ENCODE results near the gene EMC6.

Gene EMC6

DNA sequence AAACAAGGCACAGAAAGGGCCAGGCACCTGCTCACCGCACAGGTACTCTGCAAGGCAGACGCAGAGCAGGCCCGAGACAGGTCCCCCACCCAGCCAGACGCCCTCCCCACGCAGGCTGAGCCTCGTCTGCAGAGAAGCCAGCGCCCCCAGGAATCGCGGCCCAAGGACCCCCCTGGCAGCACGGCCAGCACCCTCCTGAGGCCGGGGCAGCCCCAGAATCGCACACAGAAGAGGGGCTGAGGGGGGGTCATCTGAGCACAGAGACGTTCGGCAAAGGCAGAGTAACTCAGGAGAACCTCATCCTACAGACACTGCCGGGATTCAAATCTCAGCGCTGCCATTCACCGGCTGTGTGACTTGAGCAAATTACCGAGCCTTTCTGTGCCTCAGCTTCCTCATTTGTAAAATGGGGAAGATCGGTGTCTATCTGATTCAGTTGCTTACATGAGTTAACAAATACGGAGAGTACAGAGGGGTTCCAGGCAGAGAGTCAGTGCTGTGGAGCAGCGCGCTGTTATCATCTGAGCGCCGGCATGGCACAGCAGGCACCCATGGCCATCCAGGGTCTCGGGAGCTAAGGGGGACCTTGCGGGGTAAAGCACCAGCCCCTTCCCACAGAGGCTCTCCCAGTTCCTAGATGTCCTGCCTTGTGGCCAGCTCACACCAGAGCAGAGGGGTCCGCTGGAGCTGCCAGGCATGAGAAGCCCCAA lies 10.4 kb downstream of the EMC6 start:
- H3K4me3 ChIP-seq (ENCODE audit: low read depth in 1 of 5, low read length in 5 of 5) = no peak overlapping the region
- H3K4me1 ChIP-seq (ENCODE audit: control insufficient read depth in 5 of 5, insufficient read depth in 5 of 5, low read length in 5 of 5) = no peaks in the 10 kb centered on the region
- peaks cover 4 to 35% (median 18%) of the 10 kb centered on the region in 5 donors for H3K27me3 ChIP-seq (ENCODE audit: control insufficient read depth in 5 of 5, insufficient read depth in 4 of 5, low read length in 5 of 5)
- H3K27ac ChIP-seq (ENCODE audit: low read depth, low read length) = no peak overlapping the region
- no peak overlapping the region for H3K9ac ChIP-seq (ENCODE audit: low read length in 5 of 5)
- H3K9me3 ChIP-seq (ENCODE audit: control insufficient read depth in 5 of 5, low read length in 5 of 5) = no peaks in the 10 kb centered on the region
- no peaks in the 10 kb centered on the region for H3K36me3 ChIP-seq (ENCODE audit: control insufficient read depth in 5 of 5, insufficient read depth in 5 of 5, low read length in 5 of 5)

DNA sequence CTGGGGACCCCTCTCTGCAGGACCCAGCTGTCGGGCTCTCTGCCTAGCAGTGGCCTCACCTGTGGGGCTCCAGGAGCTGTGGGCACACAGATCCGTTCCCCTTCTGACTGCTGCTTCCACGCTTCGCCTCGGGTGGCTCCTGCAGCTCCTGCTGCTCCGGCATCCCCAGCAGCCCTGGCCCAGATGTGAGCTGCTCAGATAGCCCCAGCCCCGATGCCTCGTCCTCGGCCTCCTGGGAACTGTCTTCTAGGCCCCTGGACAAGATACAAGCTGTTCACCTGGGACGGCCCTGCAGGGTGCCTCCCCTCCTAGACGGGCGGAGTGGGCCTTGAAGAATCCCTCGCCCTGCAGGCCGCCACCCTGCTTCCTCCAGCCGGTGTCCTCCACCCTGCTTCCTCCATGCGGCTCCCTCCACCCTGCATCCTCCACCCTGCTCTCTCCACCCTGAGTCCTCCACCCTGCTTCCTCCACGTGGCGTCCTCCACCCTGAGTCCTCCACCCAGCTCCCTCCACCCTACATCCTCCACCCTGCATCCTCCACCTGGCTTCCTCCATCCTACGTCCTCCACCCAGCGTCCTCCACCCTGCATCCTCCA lies 11.0 kb downstream of the EMC6 start:
- Histone ChIP-seq H3K4me1 (ENCODE audit: control insufficient read depth in 5 of 5, insufficient read depth in 5 of 5, low read length in 5 of 5) (no peaks in the 10 kb centered on the region), H3K9ac (ENCODE audit: low read length in 5 of 5) (no peak overlapping the region), H3K36me3 (ENCODE audit: control insufficient read depth in 5 of 5, insufficient read depth in 5 of 5, low read length in 5 of 5) (no peaks in the 10 kb centered on the region), H3K4me3 (ENCODE audit: low read depth in 1 of 5, low read length in 5 of 5) (no peak overlapping the region), H3K27ac (ENCODE audit: low read depth, low read length) (no peak overlapping the region), H3K9me3 (ENCODE audit: control insufficient read depth in 5 of 5, low read length in 5 of 5) (no peaks in the 10 kb centered on the region), H3K27me3 (ENCODE audit: control insufficient read depth in 5 of 5, insufficient read depth in 4 of 5, low read length in 5 of 5) (peaks cover 5 to 40% (median 24%) of the 10 kb centered on the region in 5 donors)

DNA sequence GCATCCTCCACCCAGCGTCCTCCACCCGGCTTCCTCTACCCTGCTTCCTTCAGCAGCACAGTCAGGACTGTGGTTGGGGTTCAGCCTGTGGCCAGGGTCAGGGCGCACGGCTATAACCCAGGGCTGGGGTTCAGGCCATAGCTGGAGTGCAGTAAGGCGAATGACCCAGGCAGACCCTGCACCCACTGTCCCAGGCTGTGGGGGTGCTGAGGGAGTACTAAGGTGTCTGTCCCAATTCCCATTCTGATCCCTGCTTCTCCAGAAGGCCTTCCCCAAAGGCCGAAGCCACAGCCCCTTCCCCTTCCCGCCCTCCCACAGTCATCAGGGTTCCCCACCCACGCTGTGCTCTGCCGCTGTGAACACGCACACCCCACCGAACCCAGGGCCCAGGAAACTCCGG lies 12.4 kb downstream of the EMC6 start:
- Histone ChIP-seq H3K36me3 (ENCODE audit: control insufficient read depth in 5 of 5, insufficient read depth in 5 of 5, low read length in 5 of 5) (no peaks in the 10 kb centered on the region), H3K9ac (ENCODE audit: low read length in 5 of 5) (no peak overlapping the region), H3K4me1 (ENCODE audit: control insufficient read depth in 5 of 5, insufficient read depth in 5 of 5, low read length in 5 of 5) (no peaks in the 10 kb centered on the region), H3K4me3 (ENCODE audit: low read depth in 1 of 5, low read length in 5 of 5) (no peak overlapping the region), H3K9me3 (ENCODE audit: control insufficient read depth in 5 of 5, low read length in 5 of 5) (no peaks in the 10 kb centered on the region), H3K27me3 (ENCODE audit: control insufficient read depth in 5 of 5, insufficient read depth in 4 of 5, low read length in 5 of 5) (peaks cover 11 to 45% (median 29%) of the 10 kb centered on the region in 5 donors), H3K27ac (ENCODE audit: low read depth, low read length) (no peak overlapping the region)

DNA sequence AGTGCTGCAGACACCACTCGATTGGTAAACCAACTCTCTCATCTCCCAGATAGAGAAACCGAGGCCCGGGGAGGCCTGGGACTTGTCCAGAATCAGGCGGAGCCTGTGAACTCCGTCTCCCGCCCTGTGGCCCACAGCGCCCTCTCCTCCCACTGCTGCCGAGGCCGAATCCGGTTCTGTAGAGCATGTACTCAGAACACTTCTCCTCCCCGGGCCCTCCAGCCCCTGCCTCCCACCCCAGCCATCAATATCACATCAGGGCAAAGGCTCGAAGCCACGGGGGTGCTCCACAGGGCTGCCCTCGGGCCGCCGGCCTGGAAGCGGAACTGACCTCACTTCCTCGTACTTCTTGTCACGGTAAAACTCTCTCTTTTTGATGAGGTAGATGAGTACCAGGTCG lies 13.0 kb downstream of the EMC6 start:
- no peak overlapping the region for H3K27ac ChIP-seq (ENCODE audit: low read depth, low read length)
- peaks cover 11 to 45% (median 29%) of the 10 kb centered on the region in 5 donors for H3K27me3 ChIP-seq (ENCODE audit: control insufficient read depth in 5 of 5, insufficient read depth in 4 of 5, low read length in 5 of 5)
- no peak overlapping the region for H3K9ac ChIP-seq (ENCODE audit: low read length in 5 of 5)
- no peaks in the 10 kb centered on the region for H3K9me3 ChIP-seq (ENCODE audit: control insufficient read depth in 5 of 5, low read length in 5 of 5)
- H3K4me3 ChIP-seq (ENCODE audit: low read depth in 1 of 5, low read length in 5 of 5) = no peak overlapping the region
- no peaks in the 10 kb centered on the region for H3K4me1 ChIP-seq (ENCODE audit: control insufficient read depth in 5 of 5, insufficient read depth in 5 of 5, low read length in 5 of 5)
- H3K36me3 ChIP-seq (ENCODE audit: control insufficient read depth in 5 of 5, insufficient read depth in 5 of 5, low read length in 5 of 5) = no peaks in the 10 kb centered on the region

DNA sequence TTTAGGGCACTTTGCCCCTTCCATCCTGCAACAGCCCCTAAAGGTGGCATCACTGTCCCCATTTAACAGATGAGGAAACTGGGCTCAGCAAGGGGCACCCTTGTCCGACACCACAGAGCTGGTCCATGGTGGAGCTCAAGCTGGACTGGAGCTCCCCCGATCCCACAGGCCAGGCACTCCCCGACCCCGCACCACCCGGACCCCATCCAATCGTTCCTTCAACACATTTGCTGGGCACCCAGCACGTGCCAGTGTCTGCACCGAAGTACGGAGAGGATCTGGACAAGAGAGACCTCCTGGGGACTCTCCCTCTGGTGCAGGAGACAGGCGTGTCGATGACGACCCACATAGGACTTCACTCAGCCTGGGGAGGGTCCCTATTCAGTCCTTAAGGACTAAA lies 13.4 kb downstream of the EMC6 start:
- Histone ChIP-seq H3K27me3 (ENCODE audit: control insufficient read depth in 5 of 5, insufficient read depth in 4 of 5, low read length in 5 of 5) (peaks cover 11 to 45% (median 28%) of the 10 kb centered on the region in 5 donors), H3K4me3 (ENCODE audit: low read depth in 1 of 5, low read length in 5 of 5) (no peak overlapping the region), H3K36me3 (ENCODE audit: control insufficient read depth in 5 of 5, insufficient read depth in 5 of 5, low read length in 5 of 5) (no peaks in the 10 kb centered on the region), H3K4me1 (ENCODE audit: control insufficient read depth in 5 of 5, insufficient read depth in 5 of 5, low read length in 5 of 5) (no peaks in the 10 kb centered on the region), H3K27ac (ENCODE audit: low read depth, low read length) (no peak overlapping the region), H3K9ac (ENCODE audit: low read length in 5 of 5) (no peak overlapping the region), H3K9me3 (ENCODE audit: control insufficient read depth in 5 of 5, low read length in 5 of 5) (no peaks in the 10 kb centered on the region)

DNA sequence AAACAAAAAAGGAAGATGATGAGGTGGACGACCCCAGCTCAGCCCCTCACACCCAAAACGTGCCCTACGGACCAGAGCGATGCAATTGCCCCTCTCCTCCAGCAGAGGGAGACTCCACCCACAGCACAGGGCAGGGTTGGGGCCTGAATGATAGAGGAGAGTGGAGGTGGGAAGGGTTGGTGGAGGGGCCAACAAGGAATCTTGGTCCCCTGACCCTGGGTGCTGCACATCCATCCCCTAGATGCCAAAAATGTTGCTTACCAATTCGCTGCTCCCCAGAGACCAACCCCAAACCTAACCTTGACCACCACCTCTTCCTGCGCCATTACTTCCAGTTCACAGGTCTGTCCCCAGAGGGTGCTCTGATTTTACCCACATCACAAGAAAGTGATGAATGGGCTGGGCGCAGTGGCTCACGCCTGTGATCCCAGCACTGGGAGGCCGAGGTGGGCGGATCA lies 14.5 kb downstream of the EMC6 start:
- peaks cover 11 to 41% (median 24%) of the 10 kb centered on the region in 5 donors for H3K27me3 ChIP-seq (ENCODE audit: control insufficient read depth in 5 of 5, insufficient read depth in 4 of 5, low read length in 5 of 5)
- no peaks in the 10 kb centered on the region for H3K9me3 ChIP-seq (ENCODE audit: control insufficient read depth in 5 of 5, low read length in 5 of 5)
- no peak overlapping the region for H3K4me3 ChIP-seq (ENCODE audit: low read depth in 1 of 5, low read length in 5 of 5)
- H3K27ac ChIP-seq (ENCODE audit: low read depth, low read length) = no peak overlapping the region
- no peak overlapping the region for H3K9ac ChIP-seq (ENCODE audit: low read length in 5 of 5)
- H3K4me1 ChIP-seq (ENCODE audit: control insufficient read depth in 5 of 5, insufficient read depth in 5 of 5, low read length in 5 of 5) = no peaks in the 10 kb centered on the region
- no peaks in the 10 kb centered on the region for H3K36me3 ChIP-seq (ENCODE audit: control insufficient read depth in 5 of 5, insufficient read depth in 5 of 5, low read length in 5 of 5)

DNA sequence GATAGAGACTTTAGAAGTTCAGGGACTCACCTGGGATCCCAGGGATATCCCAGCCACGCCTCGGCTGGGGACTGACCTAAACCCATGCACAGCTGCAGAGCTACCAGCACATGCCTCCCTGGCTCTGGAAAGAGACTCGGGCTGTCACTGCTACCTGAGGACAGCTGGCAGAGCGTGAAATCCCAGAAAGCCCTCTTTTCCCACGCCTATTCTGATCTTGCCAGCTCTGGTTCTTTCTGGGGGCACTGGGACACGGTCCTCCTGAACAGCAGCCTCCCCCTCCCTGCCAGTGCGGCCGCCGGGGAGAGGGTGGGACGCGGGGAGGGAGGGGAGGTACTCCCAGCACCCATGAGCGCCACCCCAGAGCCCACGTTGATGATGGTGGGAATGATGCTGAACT lies 16.6 kb downstream of the EMC6 start:
- no peak overlapping the region for H3K4me3 ChIP-seq (ENCODE audit: low read depth in 1 of 5, low read length in 5 of 5)
- no peaks in the 10 kb centered on the region for H3K4me1 ChIP-seq (ENCODE audit: control insufficient read depth in 5 of 5, insufficient read depth in 5 of 5, low read length in 5 of 5)
- H3K9ac ChIP-seq (ENCODE audit: low read length in 5 of 5) = no peak overlapping the region
- H3K27ac ChIP-seq (ENCODE audit: low read depth, low read length) = no peak overlapping the region
- no peaks in the 10 kb centered on the region for H3K36me3 ChIP-seq (ENCODE audit: control insufficient read depth in 5 of 5, insufficient read depth in 5 of 5, low read length in 5 of 5)
- H3K27me3 ChIP-seq (ENCODE audit: control insufficient read depth in 5 of 5, insufficient read depth in 4 of 5, low read length in 5 of 5) = peaks cover 9 to 44% (median 31%) of the 10 kb centered on the region in 5 donors
- no peaks in the 10 kb centered on the region for H3K9me3 ChIP-seq (ENCODE audit: control insufficient read depth in 5 of 5, low read length in 5 of 5)

DNA sequence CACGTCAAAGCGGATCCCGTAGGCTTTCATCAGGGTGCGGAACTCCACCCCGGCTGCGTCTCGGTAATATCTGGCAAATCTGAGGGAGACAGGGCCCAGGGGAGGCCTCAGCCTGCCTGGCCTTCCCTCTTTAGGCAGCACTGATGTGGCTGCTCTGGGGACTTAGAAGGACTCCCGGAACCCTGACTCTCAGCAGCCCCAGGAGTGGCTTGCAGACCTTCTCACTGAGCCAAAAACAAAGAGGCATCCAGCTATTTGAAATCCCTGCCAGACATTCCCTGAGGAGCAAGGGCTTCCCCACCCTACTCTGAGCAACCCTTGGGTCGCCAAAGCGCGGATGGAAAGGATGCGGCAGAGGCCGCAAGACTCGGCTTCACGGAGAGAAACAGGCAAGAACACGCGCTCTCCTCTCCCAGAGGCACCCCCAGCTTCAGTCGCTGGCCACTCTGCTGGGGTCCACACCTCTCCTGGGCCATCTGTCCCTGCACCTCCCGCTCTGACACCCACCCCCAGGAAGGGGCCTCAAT lies 19.5 kb downstream of the EMC6 start:
- Histone ChIP-seq H3K4me3 (ENCODE audit: low read depth in 1 of 5, low read length in 5 of 5) (no peak overlapping the region), H3K36me3 (ENCODE audit: control insufficient read depth in 5 of 5, insufficient read depth in 5 of 5, low read length in 5 of 5) (no peaks in the 10 kb centered on the region), H3K4me1 (ENCODE audit: control insufficient read depth in 5 of 5, insufficient read depth in 5 of 5, low read length in 5 of 5) (no peaks in the 10 kb centered on the region), H3K9me3 (ENCODE audit: control insufficient read depth in 5 of 5, low read length in 5 of 5) (no peaks in the 10 kb centered on the region), H3K27me3 (ENCODE audit: control insufficient read depth in 5 of 5, insufficient read depth in 4 of 5, low read length in 5 of 5) (peaks cover 9 to 50% (median 39%) of the 10 kb centered on the region in 5 donors), H3K27ac (ENCODE audit: low read depth, low read length) (no peak overlapping the region), H3K9ac (ENCODE audit: low read length in 5 of 5) (no peak overlapping the region)

DNA sequence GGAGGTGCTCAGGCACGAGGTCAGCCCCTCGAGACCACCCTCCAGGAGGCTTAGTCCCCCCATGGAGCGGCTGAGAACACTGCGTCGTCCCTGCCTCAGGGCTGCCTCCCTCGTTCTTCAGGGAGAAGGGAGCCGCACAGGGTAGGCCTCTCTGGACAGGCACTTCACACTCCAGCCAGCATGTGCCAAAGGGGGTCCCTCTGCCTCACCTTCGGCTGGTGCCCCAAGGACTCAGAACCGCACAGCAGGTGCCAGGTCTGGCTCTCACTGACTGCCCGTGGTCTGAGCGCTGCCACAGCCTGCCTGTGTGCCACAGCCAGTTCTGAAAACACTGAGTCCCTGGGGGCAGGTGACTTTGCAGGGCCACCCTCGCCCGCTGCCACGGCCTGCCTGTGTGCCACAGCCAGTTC lies 20.2 kb downstream of the EMC6 start:
- Histone ChIP-seq H3K9me3 (ENCODE audit: control insufficient read depth in 5 of 5, low read length in 5 of 5) (no peaks in the 10 kb centered on the region), H3K4me3 (ENCODE audit: low read depth in 1 of 5, low read length in 5 of 5) (no peak overlapping the region), H3K27ac (ENCODE audit: low read depth, low read length) (no peak overlapping the region), H3K27me3 (ENCODE audit: control insufficient read depth in 5 of 5, insufficient read depth in 4 of 5, low read length in 5 of 5) (peaks cover 7 to 48% (median 35%) of the 10 kb centered on the region in 5 donors), H3K4me1 (ENCODE audit: control insufficient read depth in 5 of 5, insufficient read depth in 5 of 5, low read length in 5 of 5) (no peaks in the 10 kb centered on the region), H3K9ac (ENCODE audit: low read length in 5 of 5) (no peak overlapping the region), H3K36me3 (ENCODE audit: control insufficient read depth in 5 of 5, insufficient read depth in 5 of 5, low read length in 5 of 5) (no peaks in the 10 kb centered on the region)

DNA sequence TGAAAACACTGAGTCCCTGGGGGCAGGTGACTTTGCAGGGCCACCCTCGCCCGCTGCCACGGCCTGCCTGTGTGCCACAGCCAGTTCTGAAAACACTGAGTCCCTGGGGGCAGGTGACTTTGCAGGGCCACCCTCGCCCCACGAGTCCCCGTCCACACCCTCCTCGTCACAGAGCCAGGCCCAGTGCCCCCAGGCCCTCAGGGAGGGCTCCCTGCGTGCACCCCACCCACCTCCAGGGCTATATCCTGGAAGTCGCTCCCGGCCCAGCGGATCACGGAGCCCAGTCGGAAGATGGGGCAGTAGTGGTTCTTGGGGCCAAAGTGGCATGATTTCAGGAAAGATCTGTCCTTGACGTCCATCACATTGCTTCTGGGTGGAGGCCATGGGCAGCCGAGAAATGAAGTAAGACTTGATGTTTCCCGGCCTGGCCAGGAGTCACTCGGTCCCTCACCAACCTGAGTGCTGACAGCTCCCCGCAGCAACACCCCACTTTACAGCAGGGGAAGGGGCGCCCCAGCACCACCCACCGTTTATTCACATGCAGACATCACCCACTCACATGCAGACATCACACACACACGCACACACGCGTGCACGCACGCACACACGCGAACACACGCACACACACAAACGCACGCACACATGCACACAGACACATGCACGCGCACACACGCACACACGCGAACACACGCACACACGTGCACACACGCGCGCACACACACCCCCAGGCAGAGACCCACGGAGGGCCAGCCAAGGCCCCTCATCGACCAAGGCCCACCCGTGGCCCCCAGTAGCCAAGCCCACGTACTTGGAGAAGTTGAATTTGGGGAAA lies 20.9 kb downstream of the EMC6 start:
- Histone ChIP-seq H3K27me3 (ENCODE audit: control insufficient read depth in 5 of 5, insufficient read depth in 4 of 5, low read length in 5 of 5) (peaks cover 8 to 46% (median 30%) of the 10 kb centered on the region in 5 donors), H3K27ac (ENCODE audit: low read depth, low read length) (no peak overlapping the region), H3K36me3 (ENCODE audit: control insufficient read depth in 5 of 5, insufficient read depth in 5 of 5, low read length in 5 of 5) (no peaks in the 10 kb centered on the region), H3K9ac (ENCODE audit: low read length in 5 of 5) (no peak overlapping the region), H3K9me3 (ENCODE audit: control insufficient read depth in 5 of 5, low read length in 5 of 5) (no peaks in the 10 kb centered on the region), H3K4me1 (ENCODE audit: control insufficient read depth in 5 of 5, insufficient read depth in 5 of 5, low read length in 5 of 5) (no peaks in the 10 kb centered on the region), H3K4me3 (ENCODE audit: low read depth in 1 of 5, low read length in 5 of 5) (no peak overlapping the region)

Data from subcutaneous abdominal adipose tissue (tissue), 5 donors.